Activated CD4-positive, alpha-beta T cell treated with anti-CD3 and anti-CD28 coated beads for 24 hours (primary cell): Measurements from ENCODE around the gene PMF1.
"Not testable (repeated sequence)": the region's sequence is repeated elsewhere in the genome, so short reads cannot be mapped to it uniquely, and the experiment has no call there.

ENCODE experiments used
- DNase-seq, 2 donors: peaks; one replicate each; pipeline ENCODE4 v3.0.0-alpha.2; 2020; ENCODE audit warnings: low read depth in 2 of 2

PMF1 gene, protein sequence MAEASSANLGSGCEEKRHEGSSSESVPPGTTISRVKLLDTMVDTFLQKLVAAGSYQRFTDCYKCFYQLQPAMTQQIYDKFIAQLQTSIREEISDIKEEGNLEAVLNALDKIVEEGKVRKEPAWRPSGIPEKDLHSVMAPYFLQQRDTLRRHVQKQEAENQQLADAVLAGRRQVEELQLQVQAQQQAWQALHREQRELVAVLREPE

DNA sequence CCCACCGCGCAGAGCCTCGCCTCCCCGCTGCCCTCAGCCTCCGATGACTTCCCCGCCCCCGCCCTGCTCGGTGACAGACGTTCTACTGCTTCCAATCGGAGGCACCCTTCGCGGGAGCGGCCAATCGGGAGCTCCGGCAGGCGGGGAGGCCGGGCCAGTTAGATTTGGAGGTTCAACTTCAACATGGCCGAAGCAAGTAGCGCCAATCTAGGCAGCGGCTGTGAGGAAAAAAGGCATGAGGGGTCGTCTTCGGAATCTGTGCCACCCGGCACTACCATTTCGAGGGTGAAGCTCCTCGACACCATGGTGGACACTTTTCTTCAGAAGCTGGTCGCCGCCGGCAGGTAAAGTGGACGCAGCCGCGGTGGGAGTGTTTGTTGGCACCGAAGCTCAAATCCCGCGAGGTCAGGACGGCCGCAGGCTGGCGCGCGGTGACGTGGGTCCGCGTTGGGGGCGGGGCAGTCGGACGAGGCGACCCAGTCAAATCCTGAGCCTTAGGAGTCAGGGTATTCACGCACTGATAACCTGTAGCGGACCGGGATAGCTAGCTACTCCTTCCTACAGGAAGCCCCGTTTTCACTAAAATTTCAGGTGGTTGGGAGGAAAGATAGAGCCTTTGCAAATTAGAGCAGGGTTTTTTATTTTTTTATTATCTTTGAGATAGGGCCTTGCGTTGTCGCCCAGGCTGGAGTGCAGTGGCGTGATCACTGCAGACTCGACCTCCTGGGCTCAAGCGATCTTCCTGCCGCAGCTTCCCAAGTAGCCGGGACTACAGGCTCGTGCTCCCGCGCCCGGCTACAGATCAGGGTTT is at the start of gene PMF1:
TSS of gene PMF1 (plus strand) at position 175 of the 811 bp plus-strand sequence. CDS start at position 184, 9 bp downstream.
- peak; percentile 93 to 95 for DNase-seq

- no peak for DNase-seq
Measured at GRCh38 chr1:156163712-156164111, 49.1 kb upstream of the PMF1 start.

GRCh38 chr1:156164125-156164831 is 48.5 kb upstream of the PMF1 start:
- no peak for DNase-seq

DNA sequence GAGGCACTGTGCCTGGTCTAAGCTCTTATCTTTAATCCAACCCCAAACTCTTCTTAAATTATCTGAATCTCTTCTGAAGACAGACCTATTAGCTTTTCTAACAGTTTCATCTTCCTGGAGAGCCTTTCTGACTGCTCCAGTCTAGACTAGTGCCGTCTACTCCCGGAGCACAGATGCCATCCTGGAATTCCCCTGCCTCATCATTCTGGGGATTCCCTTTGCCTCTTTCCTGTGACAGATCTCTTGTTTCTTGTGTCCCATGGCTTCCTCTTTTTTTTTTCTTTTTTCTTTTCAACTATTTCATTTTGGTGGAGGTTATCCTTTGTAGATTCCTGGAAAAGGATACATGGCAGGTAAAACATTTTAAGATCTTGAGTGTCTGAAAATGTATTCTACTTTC is 47.7 kb upstream of the PMF1 start:
- DNase-seq, result no peak

GRCh38 chr1:156167536-156167935 is 45.3 kb upstream of the PMF1 start:
- DNase-seq, result no peak

- DNase-seq, result no peak
Measured at GRCh38 chr1:156172696-156173470, 39.9 kb upstream of the PMF1 start.

- DNase-seq, result no peak
Measured at GRCh38 chr1:156176610-156177210, 36.1 kb upstream of the PMF1 start.

GRCh38 chr1:156177919-156178654 is 34.7 kb upstream of the PMF1 start:
- no peak for DNase-seq

DNA sequence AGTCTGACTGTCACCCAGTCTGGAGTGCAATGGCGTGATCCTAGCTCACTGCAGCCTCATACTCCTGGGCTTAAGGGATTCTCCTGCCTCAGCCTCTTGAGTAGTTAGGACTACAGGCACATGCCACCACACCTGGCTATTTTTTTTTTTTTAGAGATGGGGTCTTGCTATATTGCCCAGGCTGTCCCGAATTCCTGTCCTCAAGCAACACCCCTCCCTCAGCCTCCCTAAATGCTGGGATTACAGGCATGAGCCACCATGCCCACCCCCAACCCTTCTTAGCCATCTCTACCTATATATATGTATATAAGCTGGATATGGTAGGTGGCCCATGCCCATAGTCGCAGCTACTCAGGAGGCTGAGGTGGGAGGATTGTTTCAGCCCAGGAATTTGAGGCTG is 32.3 kb upstream of the PMF1 start:
- DNase-seq, result no peak

- DNase-seq, result not testable (repeated sequence)
Measured at GRCh38 chr1:156181391-156181924, 31.3 kb upstream of the PMF1 start.

GRCh38 chr1:156182010-156182779 is 30.6 kb upstream of the PMF1 start:
- not testable (repeated sequence) for DNase-seq

DNA sequence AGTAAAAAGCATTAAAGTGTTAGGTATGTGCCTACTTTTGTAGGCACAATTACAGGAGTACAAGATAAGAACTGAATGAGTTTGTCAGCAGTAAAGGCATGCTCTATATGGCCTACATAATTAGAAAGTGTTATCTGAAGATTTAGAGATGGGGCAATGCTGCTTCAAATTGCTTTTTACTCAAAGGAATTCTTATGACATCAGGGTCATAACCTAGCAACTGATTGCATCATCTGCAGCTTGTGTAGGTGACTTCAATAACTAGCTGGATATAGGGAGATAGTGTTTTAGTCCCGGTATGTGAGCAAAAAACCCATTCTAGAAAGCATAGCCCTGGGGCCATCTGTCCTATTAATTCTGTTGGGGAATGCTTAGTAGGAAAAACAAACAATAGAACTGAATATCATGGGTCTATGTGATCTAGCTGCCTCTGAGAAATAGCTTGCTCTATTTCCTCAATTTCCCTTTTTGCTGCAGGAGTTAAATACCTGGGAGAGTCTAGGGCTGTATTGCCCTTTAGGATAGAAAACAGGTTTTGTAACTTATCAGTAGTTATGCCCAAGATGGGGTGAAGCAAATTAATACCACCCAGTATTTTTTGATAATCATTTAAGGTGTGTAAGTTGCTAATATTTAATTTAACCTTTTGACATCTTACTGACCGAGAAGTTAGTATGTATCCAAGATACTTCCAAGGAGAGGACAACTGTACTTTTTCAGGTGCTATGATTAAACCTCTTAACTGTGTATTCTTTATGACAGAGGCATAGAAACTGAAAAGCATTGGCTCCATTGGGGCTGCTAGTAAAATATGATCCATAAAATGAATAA is 26.2 kb upstream of the PMF1 start:
- not testable (repeated sequence) for DNase-seq

DNA sequence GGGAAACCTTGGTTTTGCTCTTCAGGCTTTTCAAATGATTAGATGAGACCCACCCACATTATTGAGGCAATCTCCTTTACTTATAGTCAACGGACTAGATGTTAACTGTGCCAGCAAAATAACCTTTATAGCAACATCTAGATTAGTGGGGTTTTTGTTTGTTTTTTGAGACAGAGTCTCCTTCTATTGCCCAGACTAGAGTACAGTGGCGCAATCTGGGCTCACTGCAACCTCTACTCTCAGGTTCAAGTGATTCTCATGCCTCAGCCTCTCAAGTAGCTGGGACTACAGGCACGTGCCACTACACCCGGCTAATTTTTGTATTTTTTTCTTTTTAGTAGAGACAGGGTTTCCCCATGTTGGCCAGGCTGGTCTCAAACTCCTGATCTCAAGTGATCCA is 22.5 kb upstream of the PMF1 start:
- DNase-seq, result not testable (repeated sequence)

GRCh38 chr1:156191292-156191964 is 21.4 kb upstream of the PMF1 start:
- DNase-seq, result no peak

GRCh38 chr1:156193208-156193487 is 19.7 kb upstream of the PMF1 start:
- DNase-seq, result no peak

GRCh38 chr1:156193488-156194299 is 19.1 kb upstream of the PMF1 start, which contains the start of gene SLC25A44:
Gene SLC25A44, plus strand, starts transcription at chr1:156194104. Its CDS starts 5,744 bp downstream, at chr1:156199848.
- DNase-seq, result peak; percentile 94 to 95

DNA sequence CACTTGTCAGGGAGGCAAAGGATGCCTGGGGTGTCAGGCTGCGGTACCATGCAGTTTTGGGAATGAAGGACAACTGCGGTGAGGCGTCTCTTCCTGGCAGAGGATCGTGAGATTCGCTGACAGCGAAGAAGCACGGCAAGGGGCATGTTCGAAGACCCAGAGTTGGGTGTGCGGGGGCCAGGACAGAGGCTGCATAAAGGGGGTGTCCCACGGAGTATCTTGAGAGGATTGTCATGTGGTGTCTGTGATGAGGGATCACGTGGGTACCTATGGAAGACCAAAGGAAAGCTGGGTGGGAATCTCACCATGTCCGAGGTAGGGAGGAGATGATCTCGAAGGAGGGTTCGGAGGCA is 18.5 kb upstream of the PMF1 start:
- no peak for DNase-seq

DNA sequence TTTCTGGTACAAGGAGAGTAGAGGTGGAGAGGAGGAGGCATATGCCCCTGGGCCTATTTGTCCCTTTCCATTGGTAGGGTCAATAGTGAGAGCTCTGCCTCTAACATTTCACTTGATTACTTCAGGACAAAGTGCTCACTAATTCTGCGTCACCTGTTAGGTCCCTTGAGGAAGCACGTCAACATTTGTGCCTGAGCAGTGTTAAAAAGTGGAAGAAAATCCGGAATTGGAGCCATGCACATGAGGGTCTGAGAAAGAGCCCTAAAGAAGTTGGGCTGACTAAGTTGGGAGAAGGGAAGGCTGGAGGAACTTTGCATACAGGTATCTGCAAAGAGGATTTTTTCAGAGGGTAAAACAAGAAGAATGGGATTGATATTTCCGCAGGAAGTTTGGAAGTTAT is 17.0 kb upstream of the PMF1 start:
- DNase-seq, result no peak
